ENCODE measurements around the gene RUNX2.

RUNX2 gene

GRCh38 chr6:45630314-45630713, 302.2 kb downstream of the RUNX2 start:
- H3K4me3 ChIP-seq (ENCODE audit: low read depth, low read length), result no peak overlapping the region
- H3K9me3 ChIP-seq (ENCODE audit: control insufficient read depth, insufficient read depth, low read depth, low read length), result no peaks in the 10 kb centered on the region
- no peak overlapping the region for H3K9ac ChIP-seq (ENCODE audit: low read length)
- H3K4me1 ChIP-seq (ENCODE audit: control insufficient read depth, insufficient read depth, low read length), result no peaks in the 10 kb centered on the region
- no peaks in the 10 kb centered on the region for H3K36me3 ChIP-seq (ENCODE audit: control insufficient read depth, insufficient read depth, low read length)
- H3K27me3 ChIP-seq (ENCODE audit: control insufficient read depth, insufficient read depth, low read length), result no peaks in the 10 kb centered on the region
- no peak overlapping the region for H3K27ac ChIP-seq (ENCODE audit: low read depth, low read length)

GRCh38 chr6:45630801-45631200, 302.7 kb downstream of the RUNX2 start:
- H3K36me3 ChIP-seq (ENCODE audit: control insufficient read depth, insufficient read depth, low read length), result no peaks in the 10 kb centered on the region
- H3K27ac ChIP-seq (ENCODE audit: low read depth, low read length), result no peak overlapping the region
- no peak overlapping the region for H3K4me3 ChIP-seq (ENCODE audit: low read depth, low read length)
- H3K9me3 ChIP-seq (ENCODE audit: control insufficient read depth, insufficient read depth, low read depth, low read length), result no peaks in the 10 kb centered on the region
- no peaks in the 10 kb centered on the region for H3K4me1 ChIP-seq (ENCODE audit: control insufficient read depth, insufficient read depth, low read length)
- no peak overlapping the region for H3K9ac ChIP-seq (ENCODE audit: low read length)
- H3K27me3 ChIP-seq (ENCODE audit: control insufficient read depth, insufficient read depth, low read length), result no peaks in the 10 kb centered on the region

- Histone ChIP-seq H3K9ac (ENCODE audit: low read length) (no peak overlapping the region), H3K27ac (ENCODE audit: low read depth, low read length) (no peak overlapping the region), H3K27me3 (ENCODE audit: control insufficient read depth, insufficient read depth, low read length) (no peaks in the 10 kb centered on the region), H3K4me1 (ENCODE audit: control insufficient read depth, insufficient read depth, low read length) (no peaks in the 10 kb centered on the region), H3K9me3 (ENCODE audit: control insufficient read depth, insufficient read depth, low read depth, low read length) (no peaks in the 10 kb centered on the region), H3K36me3 (ENCODE audit: control insufficient read depth, insufficient read depth, low read length) (no peaks in the 10 kb centered on the region), H3K4me3 (ENCODE audit: low read depth, low read length) (no peak overlapping the region)
Measured at GRCh38 chr6:45631396-45631795, 303.3 kb downstream of the RUNX2 start.

- Histone ChIP-seq H3K9ac (ENCODE audit: low read length) (no peak overlapping the region), H3K27ac (ENCODE audit: low read depth, low read length) (no peak overlapping the region), H3K36me3 (ENCODE audit: control insufficient read depth, insufficient read depth, low read length) (no peaks in the 10 kb centered on the region), H3K4me1 (ENCODE audit: control insufficient read depth, insufficient read depth, low read length) (no peaks in the 10 kb centered on the region), H3K4me3 (ENCODE audit: low read depth, low read length) (no peak overlapping the region), H3K9me3 (ENCODE audit: control insufficient read depth, insufficient read depth, low read depth, low read length) (no peaks in the 10 kb centered on the region), H3K27me3 (ENCODE audit: control insufficient read depth, insufficient read depth, low read length) (no peaks in the 10 kb centered on the region)
Measured at GRCh38 chr6:45633272-45633908, 305.3 kb downstream of the RUNX2 start.

- Histone ChIP-seq H3K9me3 (ENCODE audit: control insufficient read depth, insufficient read depth, low read depth, low read length) (no peaks in the 10 kb centered on the region), H3K27me3 (ENCODE audit: control insufficient read depth, insufficient read depth, low read length) (no peaks in the 10 kb centered on the region), H3K4me1 (ENCODE audit: control insufficient read depth, insufficient read depth, low read length) (no peaks in the 10 kb centered on the region), H3K27ac (ENCODE audit: low read depth, low read length) (no peak overlapping the region), H3K4me3 (ENCODE audit: low read depth, low read length) (no peak overlapping the region), H3K9ac (ENCODE audit: low read length) (no peak overlapping the region), H3K36me3 (ENCODE audit: control insufficient read depth, insufficient read depth, low read length) (no peaks in the 10 kb centered on the region)
Measured at GRCh38 chr6:45634231-45634630, 306.1 kb downstream of the RUNX2 start.

GRCh38 chr6:45635284-45635867, 307.2 kb downstream of the RUNX2 start:
- H3K27me3 ChIP-seq (ENCODE audit: control insufficient read depth, insufficient read depth, low read length), result no peaks in the 10 kb centered on the region
- H3K27ac ChIP-seq (ENCODE audit: low read depth, low read length), result no peak overlapping the region
- no peaks in the 10 kb centered on the region for H3K36me3 ChIP-seq (ENCODE audit: control insufficient read depth, insufficient read depth, low read length)
- H3K4me1 ChIP-seq (ENCODE audit: control insufficient read depth, insufficient read depth, low read length), result no peaks in the 10 kb centered on the region
- no peaks in the 10 kb centered on the region for H3K9me3 ChIP-seq (ENCODE audit: control insufficient read depth, insufficient read depth, low read depth, low read length)
- H3K9ac ChIP-seq (ENCODE audit: low read length), result no peak overlapping the region
- no peak overlapping the region for H3K4me3 ChIP-seq (ENCODE audit: low read depth, low read length)

- H3K27ac ChIP-seq (ENCODE audit: low read depth, low read length), result no peak overlapping the region
- H3K4me3 ChIP-seq (ENCODE audit: low read depth, low read length), result no peak overlapping the region
- no peak overlapping the region for H3K9ac ChIP-seq (ENCODE audit: low read length)
- H3K27me3 ChIP-seq (ENCODE audit: control insufficient read depth, insufficient read depth, low read length), result no peaks in the 10 kb centered on the region
- H3K36me3 ChIP-seq (ENCODE audit: control insufficient read depth, insufficient read depth, low read length), result no peaks in the 10 kb centered on the region
- no peaks in the 10 kb centered on the region for H3K9me3 ChIP-seq (ENCODE audit: control insufficient read depth, insufficient read depth, low read depth, low read length)
- peaks cover 7% of the 10 kb centered on the region for H3K4me1 ChIP-seq (ENCODE audit: control insufficient read depth, insufficient read depth, low read length)
Measured at GRCh38 chr6:45637056-45637455, 308.9 kb downstream of the RUNX2 start.

GRCh38 chr6:45637611-45638257, 309.6 kb downstream of the RUNX2 start:
- H3K9me3 ChIP-seq (ENCODE audit: control insufficient read depth, insufficient read depth, low read depth, low read length), result no peaks in the 10 kb centered on the region
- no peak overlapping the region for H3K4me3 ChIP-seq (ENCODE audit: low read depth, low read length)
- H3K27me3 ChIP-seq (ENCODE audit: control insufficient read depth, insufficient read depth, low read length), result no peaks in the 10 kb centered on the region
- no peaks in the 10 kb centered on the region for H3K36me3 ChIP-seq (ENCODE audit: control insufficient read depth, insufficient read depth, low read length)
- H3K4me1 ChIP-seq (ENCODE audit: control insufficient read depth, insufficient read depth, low read length), result peaks cover 7% of the 10 kb centered on the region
- no peak overlapping the region for H3K9ac ChIP-seq (ENCODE audit: low read length)
- no peak overlapping the region for H3K27ac ChIP-seq (ENCODE audit: low read depth, low read length)

GRCh38 chr6:45640081-45640491, 312.0 kb downstream of the RUNX2 start:
- Histone ChIP-seq H3K4me3 (ENCODE audit: low read depth, low read length) (no peak overlapping the region), H3K27ac (ENCODE audit: low read depth, low read length) (no peak overlapping the region), H3K36me3 (ENCODE audit: control insufficient read depth, insufficient read depth, low read length) (no peaks in the 10 kb centered on the region), H3K9ac (ENCODE audit: low read length) (no peak overlapping the region), H3K27me3 (ENCODE audit: control insufficient read depth, insufficient read depth, low read length) (peaks cover 14% of the 10 kb centered on the region), H3K4me1 (ENCODE audit: control insufficient read depth, insufficient read depth, low read length) (peaks cover 24% of the 10 kb centered on the region), H3K9me3 (ENCODE audit: control insufficient read depth, insufficient read depth, low read depth, low read length) (no peaks in the 10 kb centered on the region)

- no peak overlapping the region for H3K4me3 ChIP-seq (ENCODE audit: low read depth, low read length)
Measured at GRCh38 chr6:45640811-45641210, 312.7 kb downstream of the RUNX2 start.

GRCh38 chr6:45642331-45643125, 314.4 kb downstream of the RUNX2 start:
- H3K9ac ChIP-seq (ENCODE audit: low read length), result no peak overlapping the region
- H3K27ac ChIP-seq (ENCODE audit: low read depth, low read length), result no peak overlapping the region
- H3K9me3 ChIP-seq (ENCODE audit: control insufficient read depth, insufficient read depth, low read depth, low read length), result no peaks in the 10 kb centered on the region
- H3K27me3 ChIP-seq (ENCODE audit: control insufficient read depth, insufficient read depth, low read length), result peaks cover 14% of the 10 kb centered on the region
- H3K4me3 ChIP-seq (ENCODE audit: low read depth, low read length), result no peak overlapping the region
- peaks cover 29% of the 10 kb centered on the region for H3K4me1 ChIP-seq (ENCODE audit: control insufficient read depth, insufficient read depth, low read length)
- H3K36me3 ChIP-seq (ENCODE audit: control insufficient read depth, insufficient read depth, low read length), result no peaks in the 10 kb centered on the region

More at GRCh38 chr6:45640811-45641210, 312.7 kb downstream of the RUNX2 start:
- Histone ChIP-seq H3K9me3 (ENCODE audit: control insufficient read depth, insufficient read depth, low read depth, low read length) (no peaks in the 10 kb centered on the region), H3K4me1 (ENCODE audit: control insufficient read depth, insufficient read depth, low read length) (peaks cover 29% of the 10 kb centered on the region), H3K9ac (ENCODE audit: low read length) (no peak overlapping the region), H3K27ac (ENCODE audit: low read depth, low read length) (no peak overlapping the region), H3K36me3 (ENCODE audit: control insufficient read depth, insufficient read depth, low read length) (no peaks in the 10 kb centered on the region), H3K27me3 (ENCODE audit: control insufficient read depth, insufficient read depth, low read length) (peaks cover 14% of the 10 kb centered on the region)

Measured in HUES6 (cell line).